Left renal pelvis (tissue), 4 donors: ENCODE measurements around the gene IRAK1BP1. TPM values are rescaled to one million over a fixed set of nuclear protein-coding genes. Genes with fewer than 3 reads are reported as not detected.
"Not testable (repeated sequence)": the region's sequence is repeated elsewhere in the genome, so short reads cannot be mapped to it uniquely, and the experiment has no call there.

Experiments used
- DNase-seq, 4 donors: peaks; one replicate each; pipeline ENCODE4 v3.0.0-alpha.2; 2013; ENCODE audit warnings: low read depth in 4 of 4, low spot score in 3 of 4
- polyA plus RNA-seq, 4 donors: library from polyadenylated mRNA; unstranded; fragments of 120-200 nt; gene quantifications; one replicate each; pipeline ENCODE4 v1.2.1, GENCODE V29; 2013; ENCODE audit not compliant: insufficient read length in 4 of 4

The IRAK1BP1 gene
- polyA plus RNA-seq, 4 donors, result 11.2 to 14.7 (median 14.1) TPM

DNA sequence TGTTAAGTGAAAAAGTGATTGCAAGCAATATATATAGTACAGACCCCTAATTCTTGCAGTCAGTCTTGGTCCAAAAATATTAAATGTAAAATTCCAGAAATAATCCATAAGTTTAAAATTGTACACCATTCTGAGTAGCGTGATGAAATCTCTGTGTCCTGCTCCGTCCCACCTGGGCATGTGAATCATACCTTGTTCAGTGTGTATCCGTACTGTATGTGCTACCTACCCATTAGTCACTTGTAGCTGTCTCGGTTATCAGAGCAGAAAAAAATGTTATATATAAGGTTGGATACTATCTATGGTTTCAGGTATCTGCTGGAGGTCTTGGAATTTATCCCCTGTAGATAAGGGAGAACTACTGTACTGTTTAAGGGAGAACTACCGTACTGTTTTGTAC lies 16.3 kb downstream of the IRAK1BP1 start:
- DNase-seq, result no peak

DNA sequence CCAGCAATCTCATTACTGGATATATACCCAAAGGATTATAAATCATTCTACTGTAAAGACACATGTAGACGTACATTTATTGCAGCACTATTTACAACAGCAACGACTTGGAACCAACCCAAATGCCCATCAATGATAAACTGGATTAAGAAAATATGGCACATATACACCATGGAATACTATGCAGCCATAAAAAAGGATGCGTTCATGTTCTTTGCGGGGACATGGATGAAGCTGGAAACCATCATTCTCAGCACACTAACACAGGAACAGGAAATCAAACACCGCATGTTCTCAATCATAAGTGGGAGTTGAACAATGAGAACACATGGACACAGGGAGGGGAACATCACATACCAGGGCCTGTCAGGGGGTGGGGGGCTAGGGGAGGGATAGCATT lies 22.6 kb downstream of the IRAK1BP1 start:
- DNase-seq, result not testable (repeated sequence)

DNA sequence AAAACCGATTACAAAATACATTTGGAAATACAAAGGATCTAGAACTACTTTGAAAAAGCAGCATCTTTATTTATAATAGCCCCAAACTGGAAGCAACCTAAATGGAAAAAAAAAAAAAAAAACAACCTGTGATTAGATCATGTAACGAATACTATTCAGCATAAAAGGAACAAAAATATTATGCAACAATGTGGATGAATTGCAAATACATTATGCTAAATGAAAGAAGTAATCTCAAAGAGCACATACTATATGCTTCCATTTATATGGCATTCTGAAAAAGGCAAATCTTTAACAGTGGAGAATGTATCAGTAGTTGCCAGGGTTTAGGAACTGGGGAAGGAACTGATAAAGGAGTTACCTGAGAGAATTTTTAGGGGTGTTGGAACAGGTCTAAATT lies 28.9 kb downstream of the IRAK1BP1 start:
- DNase-seq, result no peak

DNA sequence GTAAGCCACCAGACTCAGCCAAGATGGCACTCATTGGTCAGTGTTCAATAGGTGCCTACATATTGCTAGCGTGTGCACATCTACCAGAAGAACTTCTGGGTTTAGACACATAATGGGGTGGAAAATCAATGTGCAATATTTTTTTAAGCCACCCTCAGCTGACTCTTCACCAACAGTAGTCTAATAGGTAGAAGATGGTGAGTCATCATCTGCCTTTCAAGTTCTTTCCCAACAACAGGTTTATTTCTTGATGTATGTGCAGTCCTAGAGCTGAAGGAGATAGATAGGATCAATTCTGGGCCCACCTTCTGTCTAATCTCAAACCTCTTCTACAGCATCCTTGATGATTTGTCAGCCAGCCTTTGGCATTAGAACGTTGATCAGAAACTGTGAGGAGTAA lies 41.3 kb downstream of the IRAK1BP1 start:
- DNase-seq, result no peak

DNA sequence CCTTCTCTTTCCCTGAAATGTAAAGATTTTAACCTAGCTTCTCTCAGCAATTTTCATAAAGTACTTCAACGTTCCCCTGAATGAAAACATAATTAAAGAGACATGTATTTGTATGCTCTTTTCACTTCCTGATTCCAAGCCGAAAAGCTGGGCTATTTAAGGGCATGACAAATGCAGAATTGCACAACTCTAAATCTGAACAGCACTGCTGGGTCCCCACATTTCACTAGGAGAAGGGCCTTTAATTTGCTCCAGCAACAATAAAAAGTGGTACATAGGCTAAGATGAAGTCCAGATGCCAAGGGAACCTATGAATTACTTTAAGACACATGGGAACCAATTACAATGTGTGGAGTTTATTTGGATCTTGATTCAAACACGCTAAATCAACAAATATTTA lies 42.0 kb downstream of the IRAK1BP1 start:
- DNase-seq, result no peak

DNA sequence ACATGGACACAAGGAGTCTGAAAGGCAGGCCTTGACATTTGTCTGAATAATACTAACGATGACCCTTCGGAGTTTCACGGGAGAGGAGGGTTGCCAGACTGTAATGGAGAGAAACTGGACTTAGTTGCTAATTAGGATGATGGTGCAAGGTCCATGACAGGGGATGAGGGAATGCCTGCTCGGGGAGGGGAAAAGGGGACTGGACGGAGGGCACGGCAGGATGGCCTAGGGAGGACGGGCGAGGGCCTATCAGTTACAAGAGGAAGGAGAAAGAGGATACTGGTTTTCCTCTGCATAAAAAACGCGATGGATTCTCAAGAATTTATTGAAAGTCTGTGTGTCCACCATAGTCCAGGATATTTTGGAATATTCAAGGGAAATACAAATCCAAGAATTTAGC lies 42.7 kb downstream of the IRAK1BP1 start:
- no peak for DNase-seq

DNA sequence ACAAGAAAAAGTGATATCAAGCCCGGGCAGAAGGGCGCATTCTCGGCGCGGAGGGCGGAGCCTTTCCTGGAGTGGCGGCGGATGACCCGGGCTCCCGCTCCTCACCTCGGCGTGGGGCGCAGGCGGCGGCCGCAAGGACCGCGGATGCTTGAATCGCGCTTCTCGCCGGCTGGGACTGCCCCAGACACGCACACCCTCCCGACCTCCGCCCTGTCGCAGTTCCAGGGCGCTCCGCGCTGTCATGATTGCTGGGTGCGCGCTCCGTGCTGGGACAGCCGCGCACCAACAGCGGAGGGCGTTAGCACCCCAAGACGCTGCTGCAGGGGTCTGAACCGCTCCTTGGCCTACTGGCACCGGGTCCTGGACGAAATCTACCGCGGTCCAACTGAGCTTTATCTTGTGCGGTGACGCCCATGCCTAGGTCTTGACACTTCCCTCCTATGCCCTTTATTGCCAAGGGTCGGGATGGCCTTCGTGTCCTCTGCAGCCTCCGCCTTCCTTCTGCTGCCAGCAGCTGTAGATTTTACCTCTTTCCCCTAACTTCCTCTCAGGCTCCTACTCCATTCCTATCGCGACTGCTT lies 43.3 kb downstream of the IRAK1BP1 start:
- DNase-seq, result no peak

DNA sequence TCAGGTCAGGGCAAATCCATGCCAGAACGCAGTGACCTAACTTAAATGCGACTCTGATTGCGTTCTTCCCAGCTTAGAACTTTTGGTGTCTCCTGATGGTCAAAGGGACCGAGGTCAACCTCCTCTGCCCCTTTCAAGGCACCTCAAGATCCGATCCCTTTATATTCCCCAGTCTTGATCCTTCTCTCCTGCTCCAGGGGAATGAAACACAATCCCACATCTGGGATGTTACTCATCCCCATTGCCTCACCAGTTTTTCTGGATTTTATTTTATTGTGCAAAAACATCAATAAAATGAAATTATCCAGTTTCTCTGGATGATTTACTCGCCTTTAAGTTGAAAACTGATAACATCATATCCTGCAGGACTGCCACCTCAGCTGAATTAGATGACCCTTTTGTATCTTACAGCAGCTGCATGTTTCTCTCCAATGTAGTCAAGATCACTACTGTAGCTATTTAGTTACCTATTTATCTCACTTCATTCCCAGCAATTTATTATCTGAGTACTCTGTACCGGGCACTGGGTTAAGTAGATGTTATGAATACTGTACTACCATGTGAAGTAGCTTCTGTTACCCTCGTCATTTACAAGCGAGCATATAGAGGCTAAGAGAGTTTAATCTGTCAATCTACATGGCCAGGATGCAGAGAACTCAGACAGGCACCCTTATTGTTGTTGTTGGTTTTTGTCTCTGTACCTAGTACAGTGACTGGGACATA lies 44.0 kb downstream of the IRAK1BP1 start:
- DNase-seq, result no peak

DNA sequence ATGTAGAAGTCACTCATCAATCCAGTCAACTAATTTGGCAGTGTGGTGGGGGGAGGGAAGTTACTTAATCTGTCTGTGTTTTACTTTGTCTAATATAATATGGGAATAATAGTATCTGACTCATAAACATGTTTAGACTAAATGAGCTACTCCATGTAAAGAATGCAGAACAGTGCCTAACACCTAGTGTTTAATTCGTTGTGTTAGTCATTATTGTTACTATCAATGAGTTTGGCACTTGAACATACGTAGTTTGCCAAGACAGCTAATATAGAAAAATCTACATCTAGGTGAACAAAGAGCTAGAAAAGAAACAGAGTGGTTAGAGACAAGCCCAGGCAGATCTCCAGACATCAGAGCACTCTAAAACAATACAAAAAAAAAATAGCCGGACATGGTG lies 49.1 kb downstream of the IRAK1BP1 start:
- DNase-seq, result no peak

DNA sequence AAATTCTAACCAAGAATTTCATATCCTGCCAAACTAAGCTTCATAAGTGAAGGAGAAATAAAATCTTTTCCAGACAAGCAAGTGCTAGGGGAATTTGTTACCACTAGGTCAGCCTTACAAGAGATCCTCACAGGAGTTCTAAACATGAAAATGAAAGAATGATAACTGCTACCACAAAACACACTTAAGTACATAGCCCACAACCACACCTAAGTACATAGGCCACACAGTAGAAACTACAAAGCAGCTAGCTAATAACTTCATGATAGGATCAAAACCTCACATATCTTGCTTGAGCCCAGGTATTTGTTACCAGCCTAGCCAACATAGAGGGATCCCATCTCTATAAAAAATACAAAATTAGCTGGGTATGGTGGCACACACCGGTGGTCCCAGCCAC lies 50.4 kb downstream of the IRAK1BP1 start:
- no peak for DNase-seq

DNA sequence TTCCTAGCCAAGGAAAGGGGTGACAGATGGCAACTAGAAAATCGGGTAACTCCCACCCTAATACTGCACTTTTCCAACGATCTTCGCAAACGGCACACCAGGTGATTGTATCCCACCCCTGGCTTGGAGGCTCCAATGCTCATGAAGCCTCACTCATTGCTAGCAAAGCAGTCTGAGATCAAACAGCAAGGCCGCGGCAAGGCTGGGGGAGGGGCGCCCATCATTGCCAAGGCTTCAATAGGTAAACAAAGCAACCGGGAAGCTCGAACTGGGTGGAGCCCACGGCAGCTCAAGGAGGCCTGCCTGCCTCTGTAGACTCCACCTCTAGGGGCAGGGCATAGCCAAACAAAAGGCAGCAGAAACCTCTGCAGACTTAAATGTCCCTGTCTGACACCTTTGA lies 53.8 kb downstream of the IRAK1BP1 start:
- DNase-seq, result not testable (repeated sequence)

DNA sequence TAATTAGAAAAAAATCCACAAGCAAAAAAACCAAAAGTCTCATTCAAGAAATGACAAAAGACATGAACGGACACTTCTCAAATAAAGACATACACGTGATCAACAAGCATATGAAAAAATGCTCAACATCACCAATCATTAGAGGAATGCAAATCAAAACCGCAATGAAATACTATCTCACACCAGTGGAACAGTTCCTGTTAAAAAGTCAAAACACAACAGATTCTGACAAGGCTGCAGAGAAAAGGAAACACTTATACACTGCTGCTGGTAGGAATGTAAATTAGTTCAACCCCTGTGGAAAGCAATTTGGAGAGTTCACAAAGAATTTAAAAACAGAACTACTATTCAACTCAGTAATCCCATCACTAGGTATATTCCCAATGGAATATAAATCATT lies 58.0 kb downstream of the IRAK1BP1 start:
- DNase-seq, result no peak

DNA sequence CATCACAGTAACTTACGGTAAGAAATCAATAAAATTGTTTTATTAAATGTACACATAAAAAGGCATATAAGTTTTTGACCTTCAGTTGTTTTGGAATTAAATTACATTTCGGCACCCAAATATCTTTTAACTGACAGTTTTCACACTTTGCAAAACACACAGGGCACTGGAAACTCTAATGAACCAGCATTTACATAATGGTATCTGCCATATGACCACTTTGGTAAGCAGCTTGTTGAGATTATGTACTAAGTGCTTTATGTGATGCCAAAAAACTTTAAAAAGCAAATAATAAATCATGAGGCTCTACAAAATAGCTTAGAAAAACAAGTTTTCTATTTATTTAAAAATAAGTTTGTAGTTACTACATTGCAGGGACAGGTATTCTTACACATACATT lies 68.2 kb downstream of the IRAK1BP1 start:
- DNase-seq, result no peak

DNA sequence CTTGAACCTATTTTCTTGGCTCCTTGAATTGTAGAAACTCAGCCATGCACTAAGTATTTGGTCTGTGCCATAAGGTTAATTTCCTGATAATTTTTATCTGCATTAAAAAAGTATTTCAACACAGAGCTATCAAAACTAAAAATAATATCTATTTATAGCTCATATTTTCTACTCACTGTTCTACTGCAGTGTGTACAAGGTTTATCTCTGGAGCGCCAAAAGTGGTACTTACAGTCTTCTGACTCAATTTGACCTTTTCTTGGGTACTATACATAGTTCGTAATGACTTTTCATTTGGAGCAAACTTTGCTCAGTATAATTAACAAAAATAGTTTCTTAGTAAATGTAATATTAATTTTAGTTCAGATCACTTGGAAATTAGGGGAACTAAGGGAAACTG lies 69.2 kb downstream of the IRAK1BP1 start:
- no peak for DNase-seq

DNA sequence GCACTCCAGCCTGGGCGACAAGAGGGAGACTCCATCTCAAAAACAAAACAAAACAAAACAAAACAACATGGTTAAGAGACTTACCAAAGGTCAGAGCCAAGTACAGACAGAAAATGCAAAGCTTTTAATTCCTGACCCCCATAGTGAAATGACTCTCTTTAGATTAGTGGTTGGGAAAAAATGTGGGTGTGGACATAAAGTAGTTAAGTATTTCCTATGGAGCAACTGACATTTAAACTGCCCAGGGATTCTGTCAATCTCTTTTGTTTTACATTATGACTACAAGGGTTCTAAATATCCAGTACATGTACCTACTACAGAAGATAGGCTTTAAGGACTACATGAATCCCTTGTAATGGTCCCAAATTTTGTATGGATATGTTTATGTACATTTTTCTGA lies 75.1 kb downstream of the IRAK1BP1 start:
- DNase-seq, result no peak

DNA sequence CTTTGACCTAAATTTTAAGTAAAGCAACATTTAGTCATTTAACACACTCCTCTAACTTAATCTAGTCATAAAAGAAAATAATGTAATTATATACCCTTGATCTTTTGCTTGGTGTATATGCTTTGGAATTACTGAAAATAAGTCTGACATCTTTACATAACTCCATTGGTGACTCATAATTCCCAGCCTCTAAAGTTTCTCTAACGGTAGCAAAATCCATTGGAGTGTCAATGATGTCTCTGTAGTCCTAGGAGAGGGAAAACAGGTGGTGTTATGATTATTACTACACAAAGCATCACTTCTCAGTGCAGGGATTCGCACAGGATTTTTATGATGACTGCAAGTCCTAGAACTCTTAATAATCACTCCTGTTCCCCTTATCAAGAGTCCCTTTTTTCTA lies 80.2 kb downstream of the IRAK1BP1 start:
- no peak for DNase-seq

DNA sequence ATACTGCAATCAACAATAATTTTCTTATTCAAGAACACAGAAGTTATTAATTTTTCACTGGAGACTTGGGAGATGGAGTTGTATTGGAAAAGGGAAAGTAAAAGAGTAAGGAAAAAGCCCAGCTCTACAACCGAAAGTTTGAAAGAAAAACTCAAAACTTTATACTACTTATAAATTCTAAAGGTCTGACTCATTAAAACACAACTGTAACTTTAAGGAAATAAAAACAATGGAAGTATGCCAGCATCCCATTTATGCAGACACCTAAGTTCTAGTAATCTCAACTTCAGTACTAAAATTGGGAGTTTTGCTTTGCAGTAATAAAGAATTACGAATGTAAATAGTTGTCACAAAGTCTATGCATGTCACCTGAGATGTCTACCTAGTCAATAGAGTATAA lies 80.6 kb downstream of the IRAK1BP1 start:
- DNase-seq, result no peak

DNA sequence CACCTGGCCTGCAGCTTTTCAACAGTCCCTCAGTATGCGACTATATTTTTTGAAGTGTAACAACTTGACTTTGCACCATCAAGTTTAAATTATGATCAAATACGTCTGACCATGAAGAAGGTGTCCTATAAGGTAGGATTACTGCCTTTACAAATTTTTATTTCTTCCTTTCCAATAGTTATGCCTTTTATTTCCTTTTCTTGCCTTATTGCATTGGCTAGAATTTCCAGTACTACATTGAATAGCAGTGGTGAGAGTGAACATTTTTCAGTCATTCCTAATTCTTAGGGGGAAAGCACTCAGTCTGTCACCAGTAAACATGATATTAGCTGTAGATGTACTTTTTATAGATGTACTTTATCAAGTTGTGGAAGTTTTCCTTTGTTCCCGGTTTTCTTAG lies 81.4 kb downstream of the IRAK1BP1 start:
- DNase-seq, result no peak

DNA sequence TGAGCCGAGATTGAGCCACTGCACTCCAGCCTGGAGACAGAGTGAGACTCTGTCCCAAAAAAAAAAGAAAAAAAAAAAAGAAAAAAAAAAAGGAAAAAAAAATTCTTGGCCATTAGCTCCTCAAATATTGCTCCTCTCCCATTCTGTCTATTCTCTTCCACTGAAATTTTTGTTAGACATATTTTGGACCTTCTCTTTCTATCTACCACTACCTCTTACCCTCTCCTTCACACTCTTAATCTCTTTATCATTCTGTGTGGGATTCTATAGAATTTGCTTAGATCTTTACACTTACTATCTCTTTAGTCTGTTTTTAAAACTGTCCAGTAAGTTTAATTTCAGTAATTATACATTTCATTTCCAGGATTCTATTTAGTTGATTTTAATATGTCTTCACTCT lies 85.0 kb downstream of the IRAK1BP1 start:
- no peak for DNase-seq
